ENCODE data around the gene INHA. TPM values are rescaled to one million over a fixed set of nuclear protein-coding genes. Genes with fewer than 3 reads are reported as not detected.

INHA gene
- total RNA-seq, 1 experiment from 2014 or later = 0.31 TPM

DNA sequence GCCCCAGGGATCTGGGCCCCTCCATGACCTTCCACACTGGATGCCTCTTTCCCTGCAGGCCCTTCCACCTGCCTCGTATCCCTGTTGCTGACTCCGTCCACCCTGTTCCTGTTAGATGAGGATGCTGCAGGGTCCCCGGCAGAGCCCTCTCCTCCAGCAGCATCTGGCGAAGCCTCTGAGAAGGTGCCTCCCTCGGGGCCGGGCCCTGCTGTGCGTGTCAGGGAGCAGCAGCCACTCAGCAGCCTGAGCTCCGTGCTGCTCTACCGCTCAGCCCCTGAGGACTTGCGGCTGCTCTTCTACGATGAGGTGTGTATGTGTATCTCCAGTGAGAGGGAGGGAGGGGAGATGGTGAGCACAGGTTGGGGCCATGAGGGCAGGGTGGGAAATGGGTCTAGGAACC lies 42.9 kb downstream of the INHA start:
- Histone ChIP-seq H3K14ac (ENCODE audit: insufficient read depth, low read length) (no peak overlapping the region), H3K23me2 (ENCODE audit: insufficient read length, low read depth, low read length, poor library complexity, severe bottlenecking) (no peaks in the 10 kb centered on the region), H3K4me1 (ENCODE audit: insufficient read depth, low read length) (no peaks in the 10 kb centered on the region), H3K4ac (ENCODE audit: low read depth, low read length) (no peak overlapping the region), H2BK120ac (ENCODE audit: low read depth, low read length, poor library complexity, severe bottlenecking) (no peak overlapping the region), H4K20me1 (ENCODE audit: control insufficient read depth, insufficient read depth, insufficient read length) (no peaks in the 10 kb centered on the region), H3K9me3 (ENCODE audit: control insufficient read depth, low read depth, low read length) (no peaks in the 10 kb centered on the region), H3K79me1 (ENCODE audit: insufficient read depth, low read depth, low read length, poor library complexity, severe bottlenecking) (no peaks in the 10 kb centered on the region), H3K27me3 (ENCODE audit: insufficient read depth, low read length) (no peaks in the 10 kb centered on the region), H2AK5ac (ENCODE audit: insufficient read length, low read length) (no peak overlapping the region), H4K8ac (replicated peaks; ENCODE audit: insufficient read length, low read depth, low read length) (no peak overlapping the region), H2AFZ (ENCODE audit: low read length) (no peak overlapping the region), H3K18ac (ENCODE audit: insufficient read length, low read depth, low read length) (no peak overlapping the region), H3K79me2 (ENCODE audit: insufficient read depth, low read length) (no peaks in the 10 kb centered on the region), H2BK20ac (ENCODE audit: low read depth, low read length, poor library complexity, severe bottlenecking) (no peak overlapping the region), H3K27ac (ENCODE audit: insufficient read length, low read depth, low read length) (no peak overlapping the region), H3K9ac (ENCODE audit: extremely low read depth, insufficient read length, low read length) (no peak overlapping the region), H3K4me2 (ENCODE audit: insufficient read depth, insufficient read length, low read length) (no peak overlapping the region), H4K91ac (ENCODE audit: insufficient read length, low read depth, low read length) (no peak overlapping the region), H3T11ph (ENCODE audit: low read length) (no peak overlapping the region), H3K23ac (ENCODE audit: insufficient read length, low read depth, low read length) (no peak overlapping the region), H2BK15ac (ENCODE audit: low read depth, low read length) (no peak overlapping the region), H3K56ac (ENCODE audit: insufficient read length, low read depth, low read length) (no peak overlapping the region), H2BK5ac (ENCODE audit: insufficient read length, low read length) (no peak overlapping the region), H4K5ac (ENCODE audit: insufficient read length, low read depth, low read length) (no peak overlapping the region), H2BK12ac (ENCODE audit: insufficient read length, low read depth, low read length) (no peak overlapping the region)
- H3K36me3 Mint-ChIP-seq (ENCODE audit: insufficient read depth in 1 of 3, low read depth in 3 of 3) = peaks cover 3 to 27% (median 7%) of the 10 kb centered on the region in 3 experiments; a peak in 5 of 7 replicates
- H3K9me3 Mint-ChIP-seq = no peaks in the 10 kb centered on the region
- no peak overlapping the region; a peak in 2 of 7 replicates for H3K27ac Mint-ChIP-seq
- H3K4me3 Mint-ChIP-seq = no peak overlapping the region
- WGBS (ENCODE audit: extremely low coverage, insufficient read length, low lambda C conversion rate) = no CpG with 5 or more reads among the region's 11 CpGs
- DNase-seq = no peak
- H3K4me1 Mint-ChIP-seq = peaks cover 2 to 3% of the 10 kb centered on the region in 2 experiments; a peak in 3 of 4 replicates
- H3K27me3 Mint-ChIP-seq (ENCODE audit: low read depth) = no peaks in the 10 kb centered on the region
- TF ChIP-seq, protein P1, sequence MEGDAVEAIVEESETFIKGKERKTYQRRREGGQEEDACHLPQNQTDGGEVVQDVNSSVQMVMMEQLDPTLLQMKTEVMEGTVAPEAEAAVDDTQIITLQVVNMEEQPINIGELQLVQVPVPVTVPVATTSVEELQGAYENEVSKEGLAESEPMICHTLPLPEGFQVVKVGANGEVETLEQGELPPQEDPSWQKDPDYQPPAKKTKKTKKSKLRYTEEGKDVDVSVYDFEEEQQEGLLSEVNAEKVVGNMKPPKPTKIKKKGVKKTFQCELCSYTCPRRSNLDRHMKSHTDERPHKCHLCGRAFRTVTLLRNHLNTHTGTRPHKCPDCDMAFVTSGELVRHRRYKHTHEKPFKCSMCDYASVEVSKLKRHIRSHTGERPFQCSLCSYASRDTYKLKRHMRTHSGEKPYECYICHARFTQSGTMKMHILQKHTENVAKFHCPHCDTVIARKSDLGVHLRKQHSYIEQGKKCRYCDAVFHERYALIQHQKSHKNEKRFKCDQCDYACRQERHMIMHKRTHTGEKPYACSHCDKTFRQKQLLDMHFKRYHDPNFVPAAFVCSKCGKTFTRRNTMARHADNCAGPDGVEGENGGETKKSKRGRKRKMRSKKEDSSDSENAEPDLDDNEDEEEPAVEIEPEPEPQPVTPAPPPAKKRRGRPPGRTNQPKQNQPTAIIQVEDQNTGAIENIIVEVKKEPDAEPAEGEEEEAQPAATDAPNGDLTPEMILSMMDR (conservative IDR thresholded peaks at IDR 0.05) = no peak
